ENCODE measurements around the gene F13B. TPM values are rescaled to one million over a fixed set of nuclear protein-coding genes. Genes with fewer than 3 reads are reported as not detected.

Gene F13B
- total RNA-seq = not detected

GRCh38 chr1:197066719-197067456 lies at the start of gene F13B:
F13B (minus strand) TSS chr1:197067260; CDS start chr1:197067223, 37 bp downstream.
- H3K36me3 ChIP-seq = no peaks in the 10 kb centered on the region
- H3K27me3 ChIP-seq = no peaks in the 10 kb centered on the region
- whole genome bisulfite sequencing = 77% methylated on average over 3 of the region's 3 CpGs
- H3K4me3 ChIP-seq = no peak within 1 kb of the TSS
- no peak for TF ChIP-seq POLR2A (IDR thresholded peaks at IDR 0.05)
- no peak for TF ChIP-seq CTCF (IDR thresholded peaks at IDR 0.05)
- TF ChIP-seq POLR2AphosphoS5 (IDR thresholded peaks at IDR 0.05) = no peak
- TF ChIP-seq EP300 (IDR thresholded peaks at IDR 0.05) = no peak
- DNase-seq (ENCODE audit: low spot score in 2 of 2) = no peak
- no peaks in the 10 kb centered on the region for H3K4me1 ChIP-seq
- H3K9me3 ChIP-seq = no peaks in the 10 kb centered on the region
- H3K27ac ChIP-seq = no peak within 1 kb of the TSS

GRCh38 chr1:197116156-197116555 lies 49.1 kb upstream of the F13B start:
- no peaks in the 10 kb centered on the region for H3K9me3 ChIP-seq
- H3K4me3 ChIP-seq = no peak overlapping the region
- no peaks in the 10 kb centered on the region for H3K4me1 ChIP-seq
- DNase-seq (ENCODE audit: low spot score in 2 of 2) = no peak
- no peaks in the 10 kb centered on the region for H3K36me3 ChIP-seq
- 96% methylated on average over 2 of the region's 2 CpGs for WGBS
- H3K27me3 ChIP-seq = no peaks in the 10 kb centered on the region
- TF ChIP-seq CTCF (IDR thresholded peaks at IDR 0.05) (no peak), POLR2A (IDR thresholded peaks at IDR 0.05) (no peak), POLR2AphosphoS5 (IDR thresholded peaks at IDR 0.05) (no peak), EP300 (IDR thresholded peaks at IDR 0.05) (no peak)
- no peak overlapping the region for H3K27ac ChIP-seq

- 93% methylated on average over 1 of the region's 1 CpG for WGBS
- Histone ChIP-seq H3K27me3 (no peaks in the 10 kb centered on the region), H3K9me3 (no peaks in the 10 kb centered on the region), H3K4me1 (no peaks in the 10 kb centered on the region), H3K27ac (no peak overlapping the region), H3K4me3 (no peak overlapping the region), H3K36me3 (no peaks in the 10 kb centered on the region)
- DNase-seq (ENCODE audit: low spot score in 2 of 2) = no peak
- TF ChIP-seq EP300 (IDR thresholded peaks at IDR 0.05) = no peak
- no peak for TF ChIP-seq POLR2A (IDR thresholded peaks at IDR 0.05)
- TF ChIP-seq POLR2AphosphoS5 (IDR thresholded peaks at IDR 0.05) = no peak
- no peak for TF ChIP-seq CTCF (IDR thresholded peaks at IDR 0.05)
Observed at GRCh38 chr1:197106869-197107268, 39.8 kb upstream of the F13B start.

GRCh38 chr1:197103300-197103699 lies 36.2 kb upstream of the F13B start:
- H3K27ac ChIP-seq = no peak overlapping the region
- H3K27me3 ChIP-seq = no peaks in the 10 kb centered on the region
- DNase-seq (ENCODE audit: low spot score in 2 of 2) = no peak
- H3K4me1 ChIP-seq = no peaks in the 10 kb centered on the region
- no peaks in the 10 kb centered on the region for H3K36me3 ChIP-seq
- no peak overlapping the region for H3K4me3 ChIP-seq
- TF ChIP-seq POLR2AphosphoS5 (IDR thresholded peaks at IDR 0.05) = no peak
- no peak for TF ChIP-seq EP300 (IDR thresholded peaks at IDR 0.05)
- TF ChIP-seq POLR2A (IDR thresholded peaks at IDR 0.05) = no peak
- no peak for TF ChIP-seq CTCF (IDR thresholded peaks at IDR 0.05)
- WGBS = 97% methylated on average over 5 of the region's 5 CpGs
- H3K9me3 ChIP-seq = no peaks in the 10 kb centered on the region

- Histone ChIP-seq H3K9me3 (no peaks in the 10 kb centered on the region), H3K27me3 (no peaks in the 10 kb centered on the region), H3K4me3 (no peak overlapping the region), H3K36me3 (no peaks in the 10 kb centered on the region), H3K4me1 (no peaks in the 10 kb centered on the region), H3K27ac (no peak overlapping the region)
- WGBS = 98% methylated on average over 3 of the region's 3 CpGs
- no peak for DNase-seq (ENCODE audit: low spot score in 2 of 2)
- TF ChIP-seq POLR2A (IDR thresholded peaks at IDR 0.05) = no peak
Observed at GRCh38 chr1:197101978-197102377, 34.9 kb upstream of the F13B start.
